ACC112 (cell line): ENCODE data around the gene LY6G6D.

ENCODE experiments used
- H2AFZ ChIP-seq: fragments of 200-600 bp; sonication (generic); one replicate; pipeline ENCODE4 v1.6.0; 2017; ENCODE audit warnings: antibody characterized with exemption, low read length; ENCODE audit not compliant: unreplicated experiment
- H3K27ac ChIP-seq: fragments of 200-600 bp; sonication (generic); 2 replicates; pipeline ENCODE4 v1.5.1; 2014; ENCODE audit warnings: low read depth, mild to moderate bottlenecking, antibody characterized with exemption, low read length, moderate library complexity
- H3K27me3 ChIP-seq: fragments of 200-600 bp; sonication (generic); 2 replicates; pipeline ENCODE4 v1.6.1; 2014; ENCODE audit warnings: mild to moderate bottlenecking, antibody characterized with exemption, low read length, moderate library complexity, mixed read lengths; ENCODE audit not compliant: insufficient read depth
- H3K36me3 ChIP-seq: fragments of 200-600 bp; sonication (generic); 2 replicates; pipeline ENCODE4 v1.6.1; 2016; ENCODE audit warnings: mild to moderate bottlenecking, antibody characterized with exemption, low read length, moderate library complexity, mixed read lengths; ENCODE audit not compliant: insufficient read depth
- H3K4me1 ChIP-seq: fragments of 200-600 bp; sonication (generic); one replicate; pipeline ENCODE4 v1.6.1; 2016; ENCODE audit warnings: low read length, mixed read lengths; ENCODE audit not compliant: insufficient read depth, unreplicated experiment, control insufficient read depth
- H3K4me3 ChIP-seq: fragments of 200-600 bp; sonication (generic); 2 replicates; pipeline ENCODE4 v1.5.1; 2014; ENCODE audit warnings: mild to moderate bottlenecking, low read depth, low read length
- H3K79me2 ChIP-seq: fragments of 200-600 bp; sonication (generic); one replicate; pipeline ENCODE4 v1.6.0; 2016; ENCODE audit warnings: low read length; ENCODE audit not compliant: control insufficient read depth, unreplicated experiment, insufficient read depth

The LY6G6D gene

DNA sequence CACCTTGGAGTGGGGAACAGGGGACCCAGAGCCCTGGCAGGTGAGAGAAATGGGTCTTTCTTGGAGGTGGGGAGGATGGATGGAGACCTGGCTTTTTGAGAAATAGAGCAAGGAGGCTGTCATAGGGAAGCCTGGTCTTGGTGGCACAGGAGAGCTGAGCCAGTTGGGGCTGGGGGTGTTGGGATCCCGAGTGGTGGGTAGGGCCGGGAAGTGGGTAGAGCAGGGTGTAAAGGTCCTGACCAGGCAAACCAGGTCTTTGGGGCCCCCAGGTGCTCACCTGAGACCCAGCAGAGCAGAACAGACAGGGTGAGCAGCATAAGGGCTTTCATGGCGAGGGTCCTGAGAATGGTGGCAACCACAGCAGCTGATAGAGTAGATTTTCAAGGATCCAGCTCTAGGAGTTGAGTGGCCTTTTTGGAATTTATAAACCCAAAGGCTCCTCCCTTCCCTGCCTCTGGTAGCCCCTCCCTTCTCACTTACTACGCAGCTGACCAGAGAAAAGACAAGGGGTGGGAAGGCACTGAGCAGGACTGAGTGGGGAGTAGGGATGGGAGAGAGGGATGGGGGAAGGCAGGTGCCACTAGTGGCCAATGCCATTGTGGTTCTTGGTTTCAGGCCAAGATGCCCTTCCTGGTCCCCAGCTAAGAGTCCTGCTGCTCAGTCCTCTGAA is 6.3 kb downstream of the LY6G6D start, which contains the start of gene LY6G6C:
LY6G6C (minus strand) TSS at position 396 of the 670 bp plus-strand sequence; CDS start at position 329, 67 bp downstream.
- no peak within 1 kb of the TSS for H3K27ac ChIP-seq

GRCh38 chr6:31722173-31722572 is 7.0 kb downstream of the LY6G6D start:
- Histone ChIP-seq H3K27me3 (no peaks in the 10 kb centered on the region), H3K4me3 (no peak overlapping the region), H3K4me1 (no peaks in the 10 kb centered on the region), H3K79me2 (no peaks in the 10 kb centered on the region), H3K27ac (no peak overlapping the region), H3K36me3 (no peaks in the 10 kb centered on the region), H2AFZ (no peak overlapping the region)

More for the DNA sequence above, 6.3 kb downstream of the LY6G6D start, which contains the start of gene LY6G6C:
- Histone ChIP-seq H3K36me3 (no peaks in the 10 kb centered on the region), H3K79me2 (no peaks in the 10 kb centered on the region), H3K4me1 (no peaks in the 10 kb centered on the region), H3K4me3 (no peak within 1 kb of the TSS), H2AFZ (no peak within 1 kb of the TSS), H3K27me3 (no peaks in the 10 kb centered on the region)

- Histone ChIP-seq H3K27ac (no peak within 1 kb of the TSS), H3K4me3 (no peak within 1 kb of the TSS)
Measured at GRCh38 chr6:31723245-31723979, 8.3 kb downstream of the LY6G6D start, which contains the start of gene MPIG6B. TSS of gene MPIG6B (plus strand) at chr6:31723373. CDS start at chr6:31723384, 11 bp downstream.

DNA sequence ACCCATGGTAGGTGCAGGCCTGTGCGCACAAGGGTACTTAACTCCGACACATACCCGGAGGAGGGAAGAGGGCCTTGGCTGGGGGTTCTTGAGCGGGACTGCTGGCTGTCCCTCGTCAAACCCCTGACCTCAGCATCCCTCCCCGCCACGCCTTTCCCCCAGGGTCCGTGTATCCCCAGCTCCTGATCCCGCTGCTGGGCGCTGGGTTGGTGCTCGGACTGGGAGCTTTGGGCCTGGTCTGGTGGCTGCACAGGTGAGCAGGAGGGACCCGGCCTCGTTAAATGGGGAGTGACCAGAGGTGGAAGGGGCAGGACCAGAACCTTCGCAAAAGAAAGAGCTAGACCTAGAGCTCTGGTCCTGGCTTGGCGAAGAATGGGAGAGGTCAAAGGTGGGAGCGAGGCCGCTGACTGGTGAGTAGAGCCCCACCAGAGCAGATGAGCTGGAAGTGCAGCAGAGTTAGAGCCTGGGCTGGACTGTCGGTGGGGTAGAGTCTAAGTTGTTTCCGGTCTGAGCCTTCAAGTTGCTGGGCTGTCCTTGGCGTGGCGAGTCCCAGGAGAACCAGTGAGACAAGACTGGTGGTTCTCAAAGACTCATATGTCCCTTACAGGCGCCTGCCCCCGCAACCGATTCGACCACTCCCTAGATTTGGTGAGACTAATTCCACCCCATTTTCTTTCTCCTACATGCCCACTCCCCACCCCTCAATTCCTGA is 9.0 kb downstream of the LY6G6D start:
- Histone ChIP-seq H3K36me3 (no peaks in the 10 kb centered on the region), H2AFZ (no peak overlapping the region), H3K4me1 (peaks cover 8% of the 10 kb centered on the region), H3K27me3 (no peaks in the 10 kb centered on the region), H3K4me3 (no peak overlapping the region), H3K27ac (no peak overlapping the region), H3K79me2 (no peaks in the 10 kb centered on the region)

More at GRCh38 chr6:31723245-31723979, 8.3 kb downstream of the LY6G6D start, which contains the start of gene MPIG6B:
- Histone ChIP-seq H2AFZ (no peak within 1 kb of the TSS), H3K36me3 (no peaks in the 10 kb centered on the region), H3K27me3 (no peaks in the 10 kb centered on the region), H3K79me2 (no peaks in the 10 kb centered on the region), H3K4me1 (peaks cover under 1% of the 10 kb centered on the region)

DNA sequence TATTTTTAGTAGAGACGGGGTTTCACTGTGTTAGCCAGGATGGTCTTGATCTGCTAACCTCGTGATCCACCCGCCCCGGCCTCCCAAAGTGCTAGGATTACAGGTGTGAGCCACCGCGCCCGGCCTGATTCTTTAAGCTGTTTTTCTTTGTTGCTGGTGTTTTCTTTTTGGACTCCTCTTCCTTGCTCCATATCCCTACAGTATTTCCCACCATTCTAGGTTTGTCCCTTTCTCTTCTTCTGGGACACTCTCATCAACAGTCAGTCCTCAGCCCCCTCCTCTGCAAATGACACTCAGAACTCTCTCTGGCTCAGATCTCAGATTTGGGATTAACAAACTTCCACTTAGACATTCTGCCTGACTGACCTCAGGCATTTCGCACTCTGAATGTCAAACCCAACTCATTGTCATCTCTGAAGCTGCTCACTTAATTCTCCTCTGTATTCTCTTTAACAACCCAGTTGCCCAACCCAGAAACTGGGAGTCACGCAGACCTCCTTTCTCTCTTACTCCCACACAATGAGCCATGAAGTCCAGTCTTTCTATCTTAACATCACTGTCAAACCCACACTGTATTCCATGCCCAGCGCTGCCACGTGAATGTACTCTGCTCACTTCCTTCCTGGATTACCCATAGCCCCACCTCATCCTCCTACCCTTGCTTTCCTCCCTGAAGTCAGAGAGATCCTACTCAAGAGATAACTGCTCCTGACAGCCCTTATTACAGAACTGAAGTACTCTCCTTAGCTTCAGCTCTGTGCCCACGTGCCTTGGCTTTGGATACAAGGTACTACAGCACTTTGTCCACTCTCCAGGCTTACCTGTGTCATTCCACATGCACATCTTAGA is 10.6 kb downstream of the LY6G6D start:
- Histone ChIP-seq H3K27me3 (no peaks in the 10 kb centered on the region), H3K79me2 (no peaks in the 10 kb centered on the region), H3K4me1 (peaks cover 10% of the 10 kb centered on the region), H3K27ac (no peak overlapping the region), H2AFZ (no peak overlapping the region), H3K4me3 (no peak overlapping the region), H3K36me3 (no peaks in the 10 kb centered on the region)

DNA sequence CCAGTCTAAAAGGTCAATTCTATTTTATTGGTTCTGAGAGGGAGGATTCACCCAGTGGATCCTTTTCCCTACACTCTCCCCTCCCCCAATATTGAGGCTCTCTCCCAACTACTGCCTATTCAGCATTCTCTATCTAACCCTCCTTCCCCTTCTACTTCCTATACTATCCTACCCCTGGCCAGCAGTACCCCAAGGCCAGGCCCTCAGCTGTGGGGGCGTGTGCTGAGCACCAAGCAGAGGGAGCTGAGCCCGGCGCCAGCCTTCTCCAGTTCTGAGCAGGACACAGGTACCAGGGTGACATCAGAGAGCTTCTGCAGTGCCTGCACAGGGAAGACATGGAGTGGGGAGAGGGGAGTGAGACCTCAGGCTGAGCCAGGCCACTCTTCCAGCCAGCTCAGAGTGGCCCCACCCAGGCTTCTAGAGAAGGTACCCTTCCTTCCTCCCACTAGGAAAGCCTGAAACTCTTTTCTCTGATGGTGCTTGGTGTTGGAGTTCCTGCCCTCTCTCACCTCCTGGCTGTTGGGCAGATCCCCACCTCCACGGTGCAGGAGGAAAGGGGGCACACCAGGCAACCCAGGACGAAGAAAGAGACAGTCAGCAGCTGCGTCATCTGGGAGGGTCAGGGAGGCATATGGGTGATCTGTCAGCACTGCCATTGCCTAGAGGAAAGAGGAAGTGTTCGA is 12.0 kb downstream of the LY6G6D start:
- H3K36me3 ChIP-seq, result peaks cover 6% of the 10 kb centered on the region; the same call in 1 of the 2 replicates
- no peaks in the 10 kb centered on the region for H3K27me3 ChIP-seq
- no peak overlapping the region for H3K27ac ChIP-seq
- H2AFZ ChIP-seq, result no peak overlapping the region
- peaks cover 21% of the 10 kb centered on the region for H3K4me1 ChIP-seq
- H3K4me3 ChIP-seq, result no peak overlapping the region
- peaks cover 4% of the 10 kb centered on the region for H3K79me2 ChIP-seq

DNA sequence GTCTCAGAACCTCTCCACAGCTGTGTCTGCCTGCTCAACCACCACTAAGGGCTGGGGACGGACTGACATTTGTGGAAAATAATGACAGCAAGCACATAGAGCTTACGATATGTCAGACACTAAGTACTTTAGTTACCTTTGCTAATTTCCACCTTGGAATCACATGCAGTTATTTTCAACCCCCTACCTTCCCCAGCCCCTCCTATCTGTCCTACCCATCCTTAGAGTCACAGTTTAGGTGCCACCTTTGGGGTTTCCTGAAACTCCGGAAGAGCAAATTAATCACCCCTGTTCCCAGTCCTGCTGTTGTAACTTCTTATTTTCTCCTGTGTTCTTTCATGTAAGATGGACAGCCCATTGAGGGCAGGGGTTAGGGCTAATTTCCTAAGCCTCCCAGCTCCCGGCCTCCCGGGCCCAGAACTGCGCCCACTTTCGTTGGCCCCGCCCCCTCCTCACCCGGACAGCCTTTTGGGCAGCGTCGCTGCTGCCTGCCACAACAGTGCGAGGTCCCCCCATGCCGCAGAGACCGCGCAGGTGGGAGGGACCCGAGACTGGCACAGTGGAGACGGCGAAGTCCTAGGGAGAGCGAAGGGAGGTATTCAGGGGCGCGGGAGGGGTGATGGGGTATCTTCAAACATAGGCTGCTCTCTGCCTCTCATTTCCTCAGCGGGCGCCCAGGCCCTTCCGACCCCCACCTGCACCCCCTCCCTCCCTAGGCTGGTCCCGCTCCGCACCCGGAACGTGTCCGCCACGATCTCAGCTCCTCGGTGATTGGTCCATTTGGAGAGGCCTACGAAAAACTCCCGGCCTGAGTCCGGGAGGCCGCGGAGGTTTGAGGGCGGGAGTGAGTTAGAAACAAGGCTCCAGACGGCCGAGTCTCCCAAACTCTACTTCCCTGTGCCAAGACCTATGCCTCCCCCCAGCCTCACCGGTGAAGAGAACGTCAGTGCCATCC is 12.8 kb downstream of the LY6G6D start:
- H3K36me3 ChIP-seq, result peaks cover 7% of the 10 kb centered on the region; the same call in 1 of the 2 replicates
- peaks cover 22% of the 10 kb centered on the region for H3K4me1 ChIP-seq
- H3K4me3 ChIP-seq, result peak overlapping the region; percentile 81; the same call in 1 of the 2 replicates
- no peak overlapping the region for H3K27ac ChIP-seq
- peaks cover 8% of the 10 kb centered on the region for H3K79me2 ChIP-seq
- H2AFZ ChIP-seq, result no peak overlapping the region
- no peaks in the 10 kb centered on the region for H3K27me3 ChIP-seq

DNA sequence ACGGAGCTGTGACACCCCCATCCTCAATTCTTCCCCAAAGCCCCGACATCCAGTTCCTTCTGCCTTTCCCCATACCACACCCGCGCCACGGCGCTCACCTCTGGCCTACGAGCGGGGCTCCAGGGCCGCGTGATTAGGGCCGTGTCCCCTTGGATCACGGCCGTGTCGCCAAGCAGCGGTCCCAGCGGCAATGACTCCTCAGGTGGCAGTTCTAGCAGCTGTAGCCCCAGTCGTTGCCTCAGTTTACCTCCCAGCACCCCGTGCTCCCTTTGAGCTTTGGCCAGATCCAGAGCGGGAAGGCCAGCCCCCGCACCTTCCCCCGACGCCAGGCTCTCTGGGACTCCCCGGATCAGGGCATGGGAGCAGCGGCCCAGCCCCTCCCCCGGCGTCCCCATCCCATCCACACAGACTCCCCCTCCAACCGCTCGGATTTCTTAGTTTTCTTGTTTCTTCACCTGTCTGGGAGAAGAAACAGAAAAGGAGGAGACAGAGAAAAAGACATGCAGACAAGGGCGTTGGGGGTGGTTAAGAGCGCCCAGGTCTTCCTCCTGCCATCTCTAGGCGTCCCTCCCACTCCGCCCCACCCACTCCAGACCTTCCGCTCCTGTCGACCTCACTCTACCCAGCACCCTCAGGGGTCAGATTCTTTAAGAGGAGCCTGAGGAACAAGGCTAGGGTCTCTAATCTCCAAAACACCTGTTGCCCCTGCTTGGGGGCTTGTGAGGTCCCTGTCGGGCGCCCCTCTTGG is 13.8 kb downstream of the LY6G6D start, which contains the start of gene DDAH2:
DDAH2 (minus strand) TSS at position 533 of the 748 bp plus-strand sequence; CDS start at position 395, 138 bp downstream.
- Histone ChIP-seq H3K27me3 (no peaks in the 10 kb centered on the region), H3K79me2 (peaks cover 18% of the 10 kb centered on the region), H3K27ac (peak within 1 kb of the TSS; percentile 74), H2AFZ (peak within 1 kb of the TSS; percentile 11), H3K36me3 (peaks cover 17% of the 10 kb centered on the region; the same call in 1 of the 2 replicates), H3K4me1 (peaks cover 32% of the 10 kb centered on the region), H3K4me3 (peak within 1 kb of the TSS; percentile 81)
